Thoracic aorta (tissue), 2 donors: ENCODE measurements around the gene STON2. TPM values are rescaled to one million over a fixed set of nuclear protein-coding genes. Genes with fewer than 3 reads are reported as not detected.

ENCODE experiments used
- ATAC-seq: fragments of 150-250 bp; one replicate; pipeline ENCODE4 v1.8.0; 2017; ENCODE audit warnings: low read depth; ENCODE audit not compliant: insufficient number of reproducible peaks, low FRiP score
- DNase-seq: peaks from one replicate; pipeline ENCODE4 v3.0.0-alpha.2; 2020; ENCODE audit warnings: low spot score
- H3K27ac ChIP-seq, 2 donors: fragments of 200-600 bp; sonication (generic); 1 replicate in 1 of 2; 2 replicates in 1 of 2; pipeline ENCODE4 v1.5.1; 2016; ENCODE audit warnings: mild to moderate bottlenecking in 2 of 2, moderate library complexity in 2 of 2
- H3K27me3 ChIP-seq: fragments of 200-600 bp; sonication (generic); replicated peaks from 2 replicates; pipeline ENCODE4 v1.6.0; 2016; ENCODE audit warnings: mild to moderate bottlenecking; ENCODE audit not compliant: insufficient read depth
- H3K36me3 ChIP-seq: fragments of 200-600 bp; sonication (generic); one replicate; pipeline ENCODE4 v1.5.1; 2016
- H3K4me1 ChIP-seq, 2 donors: fragments of 200-600 bp; sonication (generic); 1 replicate in 1 of 2; 2 replicates in 1 of 2; pipeline versions ENCODE4 v1.5.1 to v1.6.0; 2016; ENCODE audit warnings: low read depth in 2 of 2, mild to moderate bottlenecking in 1 of 2; ENCODE audit not compliant: control insufficient read depth in 1 of 2
- H3K4me3 ChIP-seq: fragments of 200-600 bp; sonication (generic); 2 replicates; pipeline ENCODE4 v1.5.1; 2016; ENCODE audit warnings: mild to moderate bottlenecking
- H3K9me3 ChIP-seq: fragments of 200-600 bp; sonication (generic); 2 replicates; pipeline ENCODE4 v1.5.1; 2016
- total RNA-seq, 2 donors: library from RNA; depleted of rRNA; stranded (reverse); fragments of >200 nt; gene quantifications; one replicate each; pipeline versions ENCODE4 v1.1.0 to v1.2.3, GENCODE V29; 2016
- TF ChIP-seq, protein P1 (sequence below): fragments of 200-600 bp; sonication (generic); IDR thresholded peaks from one replicate; pipeline ENCODE4 v1.5.1; 2019; ENCODE audit warnings: antibody characterized with exemption

The STON2 gene
- total RNA-seq, 2 donors from 2014 or later, result 8.1 to 10.4 TPM

DNA sequence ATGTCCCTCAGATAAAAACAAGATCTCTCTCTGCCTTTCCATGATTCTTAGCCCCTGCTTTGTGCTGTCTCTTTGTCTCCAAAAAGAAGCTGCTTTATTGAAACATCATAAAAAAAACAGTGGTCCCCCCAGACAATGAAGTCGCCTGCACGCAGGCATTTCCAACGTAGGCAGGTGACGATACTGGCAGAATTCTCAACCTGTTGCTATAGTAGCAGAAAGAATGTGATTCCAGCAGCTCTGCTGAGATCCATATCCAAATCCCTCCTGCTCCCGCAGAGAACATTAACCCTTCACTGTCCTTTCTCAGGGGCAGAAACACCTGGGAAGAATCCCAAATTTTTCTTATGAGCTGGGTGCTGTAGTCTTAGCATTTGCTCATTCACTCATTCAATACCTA is 84.8 kb downstream of the STON2 start:
- no peak for DNase-seq
- Histone ChIP-seq H3K27me3 (no peaks in the 10 kb centered on the region), H3K27ac (no peak overlapping the region), H3K36me3 (no peaks in the 10 kb centered on the region), H3K4me3 (no peak overlapping the region), H3K9me3 (no peaks in the 10 kb centered on the region), H3K4me1 (no peaks in the 10 kb centered on the region)
- ATAC-seq, result no peak
- TF ChIP-seq, protein P1, sequence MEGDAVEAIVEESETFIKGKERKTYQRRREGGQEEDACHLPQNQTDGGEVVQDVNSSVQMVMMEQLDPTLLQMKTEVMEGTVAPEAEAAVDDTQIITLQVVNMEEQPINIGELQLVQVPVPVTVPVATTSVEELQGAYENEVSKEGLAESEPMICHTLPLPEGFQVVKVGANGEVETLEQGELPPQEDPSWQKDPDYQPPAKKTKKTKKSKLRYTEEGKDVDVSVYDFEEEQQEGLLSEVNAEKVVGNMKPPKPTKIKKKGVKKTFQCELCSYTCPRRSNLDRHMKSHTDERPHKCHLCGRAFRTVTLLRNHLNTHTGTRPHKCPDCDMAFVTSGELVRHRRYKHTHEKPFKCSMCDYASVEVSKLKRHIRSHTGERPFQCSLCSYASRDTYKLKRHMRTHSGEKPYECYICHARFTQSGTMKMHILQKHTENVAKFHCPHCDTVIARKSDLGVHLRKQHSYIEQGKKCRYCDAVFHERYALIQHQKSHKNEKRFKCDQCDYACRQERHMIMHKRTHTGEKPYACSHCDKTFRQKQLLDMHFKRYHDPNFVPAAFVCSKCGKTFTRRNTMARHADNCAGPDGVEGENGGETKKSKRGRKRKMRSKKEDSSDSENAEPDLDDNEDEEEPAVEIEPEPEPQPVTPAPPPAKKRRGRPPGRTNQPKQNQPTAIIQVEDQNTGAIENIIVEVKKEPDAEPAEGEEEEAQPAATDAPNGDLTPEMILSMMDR, result no peak

DNA sequence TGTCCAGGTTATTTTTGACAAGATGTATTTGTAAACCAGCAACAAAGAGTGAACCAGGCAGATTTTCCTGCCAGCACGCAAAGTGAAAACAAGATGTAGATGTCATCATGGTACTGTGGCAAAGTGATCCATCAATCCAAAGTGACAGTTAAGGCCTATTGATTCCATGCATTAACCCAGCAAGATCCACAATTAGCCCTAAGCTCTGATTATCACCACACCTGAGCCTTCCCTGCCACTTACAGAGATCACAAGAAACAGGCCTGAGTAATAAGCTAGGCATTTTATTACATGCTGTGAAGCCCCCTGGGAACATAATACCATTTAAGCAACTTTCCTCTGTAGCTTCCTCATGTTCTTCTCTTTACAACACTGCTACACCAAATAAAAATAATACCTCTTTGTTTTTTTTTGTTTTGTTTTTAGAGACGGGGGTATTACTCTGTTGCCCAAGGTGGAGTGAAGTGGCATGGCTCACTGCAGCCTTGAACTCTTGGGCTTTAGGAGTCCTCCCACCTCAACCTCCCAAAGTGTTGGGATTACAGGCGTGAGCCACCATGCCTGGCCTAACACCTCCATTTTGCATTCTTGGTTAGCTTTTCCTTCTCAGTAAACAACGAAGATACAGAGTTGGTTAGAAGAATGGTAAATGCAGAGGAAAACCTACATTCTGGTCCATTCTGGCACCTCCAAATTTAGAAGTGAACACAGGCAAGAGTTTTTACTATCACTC is 85.5 kb downstream of the STON2 start:
- ATAC-seq (no peak), DNase-seq (no peak)
- Histone ChIP-seq H3K27me3 (no peaks in the 10 kb centered on the region), H3K9me3 (no peaks in the 10 kb centered on the region), H3K27ac (no peak overlapping the region), H3K36me3 (no peaks in the 10 kb centered on the region), H3K4me1 (no peaks in the 10 kb centered on the region), H3K4me3 (no peak overlapping the region)
- TF ChIP-seq, protein P1, result no peak

DNA sequence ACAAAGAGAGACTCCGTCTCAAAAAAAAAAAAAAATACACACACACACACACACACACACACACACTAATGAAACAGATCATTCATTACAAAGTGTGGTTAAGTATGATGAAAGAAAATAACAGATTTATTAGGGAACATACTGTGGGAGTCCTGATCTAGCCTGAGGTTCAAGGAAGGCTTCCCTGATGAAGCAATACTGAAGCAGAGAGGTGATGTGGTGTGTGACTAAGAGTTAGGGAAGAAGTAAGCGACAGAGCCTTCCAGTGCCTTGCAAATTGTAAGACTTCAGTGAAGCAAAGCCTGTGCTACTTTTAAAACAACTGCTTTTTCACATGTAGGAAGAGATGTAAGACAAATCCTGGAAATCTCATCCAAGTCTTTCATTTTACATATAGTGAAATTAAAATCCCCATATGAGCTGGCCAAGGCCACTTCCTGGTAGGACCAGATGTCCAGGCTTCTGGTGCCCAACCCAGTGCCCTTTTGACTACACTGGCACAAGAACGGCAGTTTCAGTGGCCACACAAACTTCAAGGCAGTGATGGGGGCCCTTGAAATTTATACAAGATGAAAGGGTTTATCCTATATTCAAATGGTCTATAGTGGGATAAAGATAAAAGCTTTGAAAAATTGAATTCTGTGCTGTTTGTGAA is 86.2 kb downstream of the STON2 start:
- Histone ChIP-seq H3K27me3 (no peaks in the 10 kb centered on the region), H3K27ac (no peak overlapping the region), H3K36me3 (no peaks in the 10 kb centered on the region), H3K4me3 (no peak overlapping the region), H3K4me1 (no peaks in the 10 kb centered on the region), H3K9me3 (no peaks in the 10 kb centered on the region)
- ATAC-seq (no peak), DNase-seq (no peak)
- TF ChIP-seq, protein P1, result no peak

DNA sequence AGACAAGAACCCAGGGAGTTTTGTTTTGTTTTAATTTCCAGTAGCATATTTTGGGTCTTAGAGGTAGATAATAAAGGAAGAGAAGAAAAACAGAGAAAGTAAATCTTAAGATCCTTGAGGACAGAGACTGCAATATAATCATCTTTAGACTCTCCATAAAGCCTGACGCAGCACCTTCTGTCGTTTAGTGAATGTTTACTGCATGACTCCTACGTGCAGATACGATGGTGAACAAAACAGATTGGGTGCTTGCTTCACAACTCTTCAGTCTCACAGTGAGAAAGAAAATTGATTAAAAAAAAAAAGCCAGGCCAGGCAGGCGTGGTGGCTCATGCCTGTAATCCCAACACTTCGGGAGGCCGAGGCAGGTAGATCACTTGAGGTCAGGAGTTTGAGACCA is 86.9 kb downstream of the STON2 start:
- TF ChIP-seq, protein P1, result no peak
- H3K4me3 ChIP-seq, result no peak overlapping the region
- no peak for DNase-seq

DNA sequence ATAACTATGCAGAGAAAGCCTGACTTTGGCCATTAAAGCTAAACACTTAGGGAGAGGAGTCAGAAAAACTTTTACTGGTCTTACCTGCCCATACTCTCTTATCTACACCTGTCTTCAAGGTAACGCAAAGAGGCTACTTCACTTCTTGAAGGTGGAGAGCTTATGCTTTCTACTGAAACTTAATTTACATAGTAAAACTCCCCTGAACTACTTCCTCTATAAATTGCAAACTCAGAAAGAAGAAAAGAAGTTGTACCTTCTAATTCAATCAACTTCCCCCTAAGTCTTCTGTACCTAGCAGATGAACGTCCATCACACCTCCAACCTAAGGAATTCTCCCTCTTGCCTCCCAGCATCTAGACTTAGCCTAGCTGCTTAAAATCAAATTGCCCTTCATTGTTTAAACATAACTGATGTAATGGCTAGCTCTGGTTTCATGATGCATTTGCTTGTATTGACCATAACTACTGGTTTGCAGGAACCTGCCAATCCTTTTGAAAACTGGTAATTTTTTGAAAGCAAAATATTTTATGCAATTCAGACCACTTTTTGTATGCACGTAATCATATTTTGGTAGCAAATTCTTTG is 87.7 kb downstream of the STON2 start:
- H3K27ac ChIP-seq, result no peak overlapping the region
- H3K27me3 ChIP-seq, result no peaks in the 10 kb centered on the region
- TF ChIP-seq, protein P1, result no peak
- no peak for DNase-seq
- no peaks in the 10 kb centered on the region for H3K4me1 ChIP-seq
- no peak for ATAC-seq
- no peak overlapping the region for H3K4me3 ChIP-seq
- H3K9me3 ChIP-seq, result no peaks in the 10 kb centered on the region
- H3K36me3 ChIP-seq, result no peaks in the 10 kb centered on the region

More for the DNA sequence above, 86.9 kb downstream of the STON2 start:
- H3K36me3 ChIP-seq, result no peaks in the 10 kb centered on the region
- H3K4me1 ChIP-seq, result no peaks in the 10 kb centered on the region
- no peaks in the 10 kb centered on the region for H3K9me3 ChIP-seq
- no peaks in the 10 kb centered on the region for H3K27me3 ChIP-seq
- no peak overlapping the region for H3K27ac ChIP-seq
- no peak for ATAC-seq
